CD8-positive, alpha-beta memory T cell (primary cell): Measurements from ENCODE around the gene GINS2. TPM values are rescaled to one million over a fixed set of nuclear protein-coding genes. Genes with fewer than 3 reads are reported as not detected.

ENCODE experiments used
- CTCF ChIA-PET: fragments of 350-600 bp; sonication (Branson Sonifier 250); formaldehyde crosslinking; loops from one replicate; lab custom pipeline; 2021; ENCODE audit warnings: antibody characterized with exemption; lab: Charles Lee
- POLR2A ChIA-PET: fragments of 350-600 bp; sonication (Branson Sonifier 250); formaldehyde crosslinking; loops from one replicate; lab custom pipeline; 2021; ENCODE audit warnings: antibody characterized with exemption; lab: Charles Lee
- DNase-seq, 5 donors: peaks; one replicate each; pipeline versions ENCODE4 v3.0.0 to v3.0.0-alpha.2; 2020 to 2022; ENCODE audit warnings: mixed read lengths in 1 of 5
- H3K27ac ChIP-seq: one replicate; pipeline ENCODE4 v1.7.0; 2013; ENCODE audit warnings: low read depth, mild to moderate bottlenecking, low read length, moderate library complexity
- H3K27me3 ChIP-seq: 2 replicates; pipeline ENCODE4 v1.7.0; 2013; ENCODE audit warnings: low read length, mild to moderate bottlenecking; ENCODE audit not compliant: insufficient read depth, poor library complexity, severe bottlenecking
- H3K36me3 ChIP-seq: 2 replicates; pipeline ENCODE4 v1.7.0; 2013; ENCODE audit warnings: mild to moderate bottlenecking, low read length, moderate library complexity; ENCODE audit not compliant: insufficient read depth
- H3K4me1 ChIP-seq: 2 replicates; pipeline ENCODE4 v1.7.0; 2013; ENCODE audit warnings: mild to moderate bottlenecking, low read length, moderate library complexity; ENCODE audit not compliant: insufficient read depth
- H3K4me3 ChIP-seq: 2 replicates; pipeline ENCODE4 v1.7.0; 2013; ENCODE audit warnings: mild to moderate bottlenecking, low read length
- H3K9me3 ChIP-seq: 2 replicates; pipeline ENCODE4 v1.7.0; 2013; ENCODE audit warnings: mild to moderate bottlenecking, low read length
- H3K27ac Mint-ChIP-seq, 8 donors: one replicate each; pipeline ENCODE4 v1.8.0; 2020 to 2021; ENCODE audit warnings: mixed read lengths in 8 of 8, mild to moderate bottlenecking in 6 of 8, inconsistent platforms in 3 of 8, moderate library complexity in 3 of 8
- H3K27me3 Mint-ChIP-seq, 2 donors: one replicate each; pipeline ENCODE4 v1.8.0; 2020 to 2021; ENCODE audit warnings: mixed read lengths in 2 of 2, mild to moderate bottlenecking in 1 of 2, moderate library complexity in 1 of 2
- H3K36me3 Mint-ChIP-seq, 3 donors: one replicate each; pipeline ENCODE4 v1.8.0; 2020 to 2021; ENCODE audit warnings: mixed read lengths in 3 of 3, inconsistent platforms in 1 of 3, mild to moderate bottlenecking in 1 of 3
- H3K4me1 Mint-ChIP-seq, 3 donors: one replicate each; pipeline ENCODE4 v1.8.0; 2020 to 2021; ENCODE audit warnings: mixed read lengths in 3 of 3, inconsistent platforms in 1 of 3, mild to moderate bottlenecking in 1 of 3
- H3K4me3 Mint-ChIP-seq, 7 donors: one replicate each; pipeline ENCODE4 v1.8.0; 2020 to 2021; ENCODE audit warnings: mixed read lengths in 7 of 7, mild to moderate bottlenecking in 6 of 7, moderate library complexity in 4 of 7, inconsistent platforms in 2 of 7
- H3K9me3 Mint-ChIP-seq, 5 donors: one replicate each; pipeline ENCODE4 v1.8.0; 2020 to 2022; ENCODE audit warnings: mixed read lengths in 5 of 5, mild to moderate bottlenecking in 3 of 5, moderate library complexity in 2 of 5, inconsistent platforms in 1 of 5
- polyA plus RNA-seq: library from polyadenylated mRNA; unstranded; fragments of 300-500 nt; fragmentation: Illumina TruSeq; gene quantifications from one replicate; pipeline ENCODE4 v1.2.3, GENCODE V29; 2021
- total RNA-seq, 2 experiments: library from RNA; stranded (reverse); gene quantifications; one replicate each; pipeline ENCODE4 v1.2.3, GENCODE V29; 2021

GINS2 gene
- total and polyA plus RNA-seq, 3 experiments from 2014 or later, result 0.09 to 68.7 (median 68.6) TPM

GRCh38 chr16:85651629-85652430, 36.9 kb downstream of the GINS2 start:
- Histone ChIP-seq H3K27me3 (no peaks in the 10 kb centered on the region), H3K36me3 (peaks cover 7% of the 10 kb centered on the region), H3K4me1 (no peaks in the 10 kb centered on the region), H3K27ac (no peak overlapping the region), H3K4me3 (no peak overlapping the region), H3K9me3 (no peaks in the 10 kb centered on the region)
- POLR2A ChIA-PET, result no interaction called here
- no peak for DNase-seq
- Mint-ChIP-seq H3K9me3 (no peaks in the 10 kb centered on the region), H3K4me3 (no peak overlapping the region), H3K27ac (peak overlapping the region in 2 of 8 donors; percentile 36 to 80), H3K36me3 (peaks cover 0 to 58% (median 2%) of the 10 kb centered on the region in 3 donors), H3K27me3 (no peaks in the 10 kb centered on the region), H3K4me1 (peaks cover 0 to 13% (median 5%) of the 10 kb centered on the region in 3 donors)
- CTCF ChIA-PET, result no interaction called here

- no peak overlapping the region for H3K4me3 Mint-ChIP-seq
- Histone ChIP-seq H3K27ac (no peak overlapping the region), H3K27me3 (no peaks in the 10 kb centered on the region), H3K4me3 (no peak overlapping the region), H3K36me3 (peaks cover 4% of the 10 kb centered on the region), H3K4me1 (no peaks in the 10 kb centered on the region), H3K9me3 (no peaks in the 10 kb centered on the region)
- ChIA-PET CTCF (no interaction called here), POLR2A (no interaction called here)
- peaks cover 0 to 15% (median 6%) of the 10 kb centered on the region in 3 donors for H3K4me1 Mint-ChIP-seq
- no peaks in the 10 kb centered on the region for H3K9me3 Mint-ChIP-seq
- DNase-seq, result peak in 1 of 5 donors; percentile 31
- H3K36me3 Mint-ChIP-seq, result peaks cover 0 to 53% (median 0%) of the 10 kb centered on the region in 3 donors
- no peak overlapping the region for H3K27ac Mint-ChIP-seq
- H3K27me3 Mint-ChIP-seq, result no peaks in the 10 kb centered on the region
Measured at GRCh38 chr16:85650844-85651628, 37.7 kb downstream of the GINS2 start.

GRCh38 chr16:85650135-85650843, 38.5 kb downstream of the GINS2 start:
- DNase-seq, result no peak
- ChIA-PET POLR2A (no interaction called here), CTCF (no interaction called here)
- peak overlapping the region in 2 of 8 donors; percentile 33 to 64 for H3K27ac Mint-ChIP-seq
- no peaks in the 10 kb centered on the region for H3K27me3 ChIP-seq
- peaks cover 0 to 48% (median 2%) of the 10 kb centered on the region in 3 donors for H3K36me3 Mint-ChIP-seq
- H3K4me3 ChIP-seq, result no peak overlapping the region
- H3K4me1 ChIP-seq, result no peaks in the 10 kb centered on the region
- H3K27ac ChIP-seq, result no peak overlapping the region
- H3K4me3 Mint-ChIP-seq, result no peak overlapping the region
- peaks cover 4% of the 10 kb centered on the region for H3K36me3 ChIP-seq
- H3K9me3 Mint-ChIP-seq, result no peaks in the 10 kb centered on the region
- H3K4me1 Mint-ChIP-seq, result peaks cover 4 to 22% (median 7%) of the 10 kb centered on the region in 3 donors
- H3K9me3 ChIP-seq, result no peaks in the 10 kb centered on the region
- H3K27me3 Mint-ChIP-seq, result no peaks in the 10 kb centered on the region

GRCh38 chr16:85649411-85650134, 39.2 kb downstream of the GINS2 start:
- ChIA-PET POLR2A (no interaction called here), CTCF (no interaction called here)
- Histone ChIP-seq H3K27me3 (no peaks in the 10 kb centered on the region), H3K4me1 (no peaks in the 10 kb centered on the region), H3K36me3 (no peaks in the 10 kb centered on the region), H3K4me3 (no peak overlapping the region), H3K9me3 (no peaks in the 10 kb centered on the region), H3K27ac (no peak overlapping the region)
- no peaks in the 10 kb centered on the region for H3K27me3 Mint-ChIP-seq
- H3K27ac Mint-ChIP-seq, result peak overlapping the region in 4 of 8 donors; percentile 19 to 64 (median 48)
- H3K4me1 Mint-ChIP-seq, result peaks cover 12 to 30% (median 14%) of the 10 kb centered on the region in 3 donors
- H3K4me3 Mint-ChIP-seq, result no peak overlapping the region
- H3K36me3 Mint-ChIP-seq, result peaks cover 0 to 46% (median 2%) of the 10 kb centered on the region in 3 donors
- no peak for DNase-seq
- H3K9me3 Mint-ChIP-seq, result no peaks in the 10 kb centered on the region

- POLR2A ChIA-PET, result no interaction called here
Measured at GRCh38 chr16:85648805-85649204, 39.9 kb downstream of the GINS2 start.

GRCh38 chr16:85648070-85648714, 40.6 kb downstream of the GINS2 start:
- Mint-ChIP-seq H3K27me3 (no peaks in the 10 kb centered on the region), H3K9me3 (no peaks in the 10 kb centered on the region), H3K4me1 (peaks cover 16 to 38% (median 20%) of the 10 kb centered on the region in 3 donors), H3K27ac (peak overlapping the region in 2 of 8 donors; percentile 48 to 54), H3K36me3 (peaks cover 0 to 42% (median 2%) of the 10 kb centered on the region in 3 donors), H3K4me3 (no peak overlapping the region)
- Histone ChIP-seq H3K4me1 (no peaks in the 10 kb centered on the region), H3K27ac (no peak overlapping the region), H3K9me3 (no peaks in the 10 kb centered on the region), H3K36me3 (no peaks in the 10 kb centered on the region), H3K4me3 (no peak overlapping the region), H3K27me3 (no peaks in the 10 kb centered on the region)
- no peak for DNase-seq
- ChIA-PET CTCF (no interaction called here), POLR2A (no interaction called here)

More at GRCh38 chr16:85648805-85649204, 39.9 kb downstream of the GINS2 start:
- no peaks in the 10 kb centered on the region for H3K9me3 ChIP-seq
- H3K4me1 ChIP-seq, result no peaks in the 10 kb centered on the region
- H3K4me3 ChIP-seq, result no peak overlapping the region
- Mint-ChIP-seq H3K36me3 (peaks cover 0 to 43% (median 2%) of the 10 kb centered on the region in 3 donors), H3K27me3 (no peaks in the 10 kb centered on the region), H3K4me3 (no peak overlapping the region), H3K4me1 (peaks cover 16 to 37% (median 20%) of the 10 kb centered on the region in 3 donors), H3K9me3 (no peaks in the 10 kb centered on the region), H3K27ac (peak overlapping the region in 5 of 8 donors; percentile 19 to 77 (median 40))
- DNase-seq, result no peak
- no peaks in the 10 kb centered on the region for H3K27me3 ChIP-seq
- H3K27ac ChIP-seq, result no peak overlapping the region
- CTCF ChIA-PET, result no interaction called here
- no peaks in the 10 kb centered on the region for H3K36me3 ChIP-seq

- no peak overlapping the region for H3K4me3 ChIP-seq
- H3K4me1 ChIP-seq, result no peaks in the 10 kb centered on the region
- ChIA-PET POLR2A (no interaction called here), CTCF (no interaction called here)
- no peak overlapping the region for H3K27ac Mint-ChIP-seq
- peaks cover 0 to 37% (median 2%) of the 10 kb centered on the region in 3 donors for H3K36me3 Mint-ChIP-seq
- H3K9me3 ChIP-seq, result no peaks in the 10 kb centered on the region
- H3K4me3 Mint-ChIP-seq, result no peak overlapping the region
- H3K9me3 Mint-ChIP-seq, result no peaks in the 10 kb centered on the region
- H3K27me3 ChIP-seq, result no peaks in the 10 kb centered on the region
- peaks cover 16 to 44% (median 21%) of the 10 kb centered on the region in 3 donors for H3K4me1 Mint-ChIP-seq
- H3K36me3 ChIP-seq, result no peaks in the 10 kb centered on the region
- DNase-seq, result no peak
- H3K27ac ChIP-seq, result no peak overlapping the region
- no peaks in the 10 kb centered on the region for H3K27me3 Mint-ChIP-seq
Measured at GRCh38 chr16:85646976-85647375, 41.8 kb downstream of the GINS2 start.
